ENCODE results near the gene ZNF576. TPM values are rescaled to one million over a fixed set of nuclear protein-coding genes. Genes with fewer than 3 reads are reported as not detected.

The ZNF576 gene
- total RNA-seq, 1 experiment from 2014 or later, result 14.1 TPM

DNA sequence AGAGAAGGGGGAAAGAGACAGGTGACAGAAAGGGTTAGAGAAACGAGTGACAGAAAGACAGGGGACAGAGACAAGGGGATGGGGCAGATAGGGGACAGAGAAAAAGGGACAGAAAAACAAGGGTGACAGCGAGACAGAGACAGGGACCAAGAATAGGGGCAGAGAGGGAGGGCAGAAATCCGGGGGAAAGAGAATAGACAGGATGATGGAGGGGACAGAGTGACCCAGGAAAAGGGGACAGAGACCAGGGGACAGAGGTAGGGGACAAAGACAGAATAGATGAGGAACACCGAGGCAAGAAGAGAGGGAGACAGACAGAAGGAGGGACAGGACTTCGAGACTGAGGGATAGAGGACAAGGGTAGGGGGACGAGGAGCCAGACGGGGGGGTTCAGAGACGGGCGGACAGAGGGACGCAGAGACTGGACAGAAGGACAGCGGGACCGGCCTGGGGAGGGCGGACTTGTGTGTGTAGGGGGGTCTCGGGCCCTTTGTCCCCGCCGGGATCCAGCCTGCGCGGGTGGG lies 42.7 kb downstream of the ZNF576 start:
- BruUV-seq (replicated peaks), result no TSS peak
- in situ Hi-C loops (cut with HindIII; ENCODE audit: low pct_unique_long_range_greater_than_20kb, low sequenced_read_pairs), result no loop called here
- peak overlapping the region; percentile 18 to 31; a peak in 1 of 4 replicates for H3K4me3 ChIP-seq (ENCODE audit: low read depth in 2 of 2, low read length in 2 of 2)
- no peaks in the 10 kb centered on the region for H3K9me3 ChIP-seq (ENCODE audit: control insufficient read depth, insufficient read depth, low read depth, low read length)
- ChIA-PET POLR2A (no interaction called here), CTCF (no interaction called here)
- H3K27me3 ChIP-seq (ENCODE audit: control insufficient read depth, insufficient read depth, low read length), result peaks cover 4% of the 10 kb centered on the region; the same call in 1 of the 2 replicates
- no peak overlapping the region for H3K27ac ChIP-seq (ENCODE audit: low read length)
- peaks cover 3% of the 10 kb centered on the region for H3K4me1 ChIP-seq (ENCODE audit: control insufficient read depth, insufficient read depth, low read length)
- intact Hi-C loops (cut with micrococcal nuclease; ENCODE audit: unreplicated experiment), result no loop called here
- H3K36me3 ChIP-seq (ENCODE audit: control insufficient read depth, insufficient read depth, low read length), result no peaks in the 10 kb centered on the region; the same call in 1 of the 2 replicates
- DNase-seq (ENCODE audit: low read depth, low spot score) (no peak), ATAC-seq (no peak)
- TF ChIP-seq, protein P1, sequence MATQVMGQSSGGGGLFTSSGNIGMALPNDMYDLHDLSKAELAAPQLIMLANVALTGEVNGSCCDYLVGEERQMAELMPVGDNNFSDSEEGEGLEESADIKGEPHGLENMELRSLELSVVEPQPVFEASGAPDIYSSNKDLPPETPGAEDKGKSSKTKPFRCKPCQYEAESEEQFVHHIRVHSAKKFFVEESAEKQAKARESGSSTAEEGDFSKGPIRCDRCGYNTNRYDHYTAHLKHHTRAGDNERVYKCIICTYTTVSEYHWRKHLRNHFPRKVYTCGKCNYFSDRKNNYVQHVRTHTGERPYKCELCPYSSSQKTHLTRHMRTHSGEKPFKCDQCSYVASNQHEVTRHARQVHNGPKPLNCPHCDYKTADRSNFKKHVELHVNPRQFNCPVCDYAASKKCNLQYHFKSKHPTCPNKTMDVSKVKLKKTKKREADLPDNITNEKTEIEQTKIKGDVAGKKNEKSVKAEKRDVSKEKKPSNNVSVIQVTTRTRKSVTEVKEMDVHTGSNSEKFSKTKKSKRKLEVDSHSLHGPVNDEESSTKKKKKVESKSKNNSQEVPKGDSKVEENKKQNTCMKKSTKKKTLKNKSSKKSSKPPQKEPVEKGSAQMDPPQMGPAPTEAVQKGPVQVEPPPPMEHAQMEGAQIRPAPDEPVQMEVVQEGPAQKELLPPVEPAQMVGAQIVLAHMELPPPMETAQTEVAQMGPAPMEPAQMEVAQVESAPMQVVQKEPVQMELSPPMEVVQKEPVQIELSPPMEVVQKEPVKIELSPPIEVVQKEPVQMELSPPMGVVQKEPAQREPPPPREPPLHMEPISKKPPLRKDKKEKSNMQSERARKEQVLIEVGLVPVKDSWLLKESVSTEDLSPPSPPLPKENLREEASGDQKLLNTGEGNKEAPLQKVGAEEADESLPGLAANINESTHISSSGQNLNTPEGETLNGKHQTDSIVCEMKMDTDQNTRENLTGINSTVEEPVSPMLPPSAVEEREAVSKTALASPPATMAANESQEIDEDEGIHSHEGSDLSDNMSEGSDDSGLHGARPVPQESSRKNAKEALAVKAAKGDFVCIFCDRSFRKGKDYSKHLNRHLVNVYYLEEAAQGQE (IDR thresholded peaks at IDR 0.05; ENCODE audit: insufficient read depth in 1 of 2, low read depth in 2 of 2, low read length in 1 of 2), result no peak
- TF ChIP-seq SIN3A (IDR thresholded peaks at IDR 0.05; ENCODE audit: borderline replicate concordance, insufficient read depth, low read depth, low read length) (no peak), TCF7L2 (IDR thresholded peaks at IDR 0.05; ENCODE audit: low read depth, low read length) (no peak), POLR2AphosphoS5 (IDR thresholded peaks at IDR 0.05; ENCODE audit: low read depth, low read length) (no peak)
- TF ChIP-seq, protein P2, sequence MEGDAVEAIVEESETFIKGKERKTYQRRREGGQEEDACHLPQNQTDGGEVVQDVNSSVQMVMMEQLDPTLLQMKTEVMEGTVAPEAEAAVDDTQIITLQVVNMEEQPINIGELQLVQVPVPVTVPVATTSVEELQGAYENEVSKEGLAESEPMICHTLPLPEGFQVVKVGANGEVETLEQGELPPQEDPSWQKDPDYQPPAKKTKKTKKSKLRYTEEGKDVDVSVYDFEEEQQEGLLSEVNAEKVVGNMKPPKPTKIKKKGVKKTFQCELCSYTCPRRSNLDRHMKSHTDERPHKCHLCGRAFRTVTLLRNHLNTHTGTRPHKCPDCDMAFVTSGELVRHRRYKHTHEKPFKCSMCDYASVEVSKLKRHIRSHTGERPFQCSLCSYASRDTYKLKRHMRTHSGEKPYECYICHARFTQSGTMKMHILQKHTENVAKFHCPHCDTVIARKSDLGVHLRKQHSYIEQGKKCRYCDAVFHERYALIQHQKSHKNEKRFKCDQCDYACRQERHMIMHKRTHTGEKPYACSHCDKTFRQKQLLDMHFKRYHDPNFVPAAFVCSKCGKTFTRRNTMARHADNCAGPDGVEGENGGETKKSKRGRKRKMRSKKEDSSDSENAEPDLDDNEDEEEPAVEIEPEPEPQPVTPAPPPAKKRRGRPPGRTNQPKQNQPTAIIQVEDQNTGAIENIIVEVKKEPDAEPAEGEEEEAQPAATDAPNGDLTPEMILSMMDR (IDR thresholded peaks at IDR 0.05), result no peak

DNA sequence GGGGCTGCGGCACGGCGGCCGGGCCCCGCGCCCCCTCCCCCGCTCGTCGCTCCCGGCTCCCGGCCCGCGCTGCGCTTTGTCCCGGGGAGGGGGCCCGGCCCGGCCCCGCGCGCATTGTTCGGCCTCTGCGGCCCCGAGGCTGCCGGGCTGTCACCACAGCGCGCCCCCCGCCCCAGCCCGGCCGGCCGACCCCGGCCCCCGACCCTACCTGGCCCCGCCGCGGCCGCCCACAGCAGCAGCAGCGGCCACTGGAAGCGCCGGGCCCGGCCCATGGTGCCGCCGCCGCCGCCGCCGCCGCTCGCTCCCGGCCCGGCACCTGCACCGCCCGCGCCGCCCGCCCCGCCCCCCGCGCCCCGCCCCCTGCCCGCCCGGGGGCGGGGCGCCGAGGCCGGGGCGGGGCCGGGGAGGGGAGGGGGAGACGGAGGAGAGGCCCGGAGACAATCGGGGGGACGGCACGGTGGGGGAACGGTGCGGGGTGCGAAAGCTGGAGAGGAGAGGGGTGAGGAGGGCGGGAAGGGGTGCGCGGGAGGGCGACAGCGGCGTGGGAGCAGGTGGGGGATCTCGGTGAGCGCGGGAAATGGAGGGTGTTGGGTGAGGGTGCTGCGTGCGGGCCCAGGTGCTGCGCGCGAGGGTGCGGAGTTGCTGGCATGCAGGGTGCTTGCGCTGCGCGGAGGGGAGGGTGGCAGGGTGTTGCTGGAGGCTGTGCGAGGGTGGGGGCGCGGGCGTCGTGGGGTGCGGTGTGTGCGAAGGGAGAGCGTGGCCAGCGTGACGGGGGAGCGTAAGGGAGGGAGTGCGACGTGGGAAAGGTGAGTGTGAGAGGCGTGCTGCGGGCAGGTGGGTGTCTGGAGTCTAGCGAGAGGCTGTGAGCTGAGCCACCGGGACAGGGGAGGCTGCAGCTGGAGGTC lies 43.4 kb downstream of the ZNF576 start, which contains the start of gene CADM4:
Gene CADM4, minus strand, starts transcription at position 332 of the 905 bp plus-strand sequence. Its CDS starts 60 bp downstream, at position 272.
- Histone ChIP-seq H3K36me3 (ENCODE audit: control insufficient read depth, insufficient read depth, low read length) (no peaks in the 10 kb centered on the region; the same call in 1 of the 2 replicates), H3K27ac (ENCODE audit: low read length) (no peak within 1 kb of the TSS), H3K27me3 (ENCODE audit: control insufficient read depth, insufficient read depth, low read length) (peaks cover 4% of the 10 kb centered on the region; the same call in 1 of the 2 replicates), H3K9me3 (ENCODE audit: control insufficient read depth, insufficient read depth, low read depth, low read length) (no peaks in the 10 kb centered on the region), H3K4me3 (ENCODE audit: low read depth in 2 of 2, low read length in 2 of 2) (peak within 1 kb of the TSS; percentile 39 to 40; a peak in 3 of 4 replicates), H3K4me1 (ENCODE audit: control insufficient read depth, insufficient read depth, low read length) (peaks cover under 1% of the 10 kb centered on the region)
- DNase-seq (ENCODE audit: low read depth, low spot score), result no peak
- in situ Hi-C loops (cut with HindIII; ENCODE audit: low pct_unique_long_range_greater_than_20kb, low sequenced_read_pairs) (no loop called here), intact Hi-C loops (cut with micrococcal nuclease; ENCODE audit: unreplicated experiment) (no loop called here)
- peak; percentile 79 for ATAC-seq
- CTCF ChIA-PET, result no interaction called here
- BruUV-seq (replicated peaks), result no TSS peak
- TF ChIP-seq POLR2AphosphoS5 (IDR thresholded peaks at IDR 0.05; ENCODE audit: low read depth, low read length) (no peak), TCF7L2 (IDR thresholded peaks at IDR 0.05; ENCODE audit: low read depth, low read length) (no peak), SIN3A (IDR thresholded peaks at IDR 0.05; ENCODE audit: borderline replicate concordance, insufficient read depth, low read depth, low read length) (no peak)
- TF ChIP-seq, protein P2 (IDR thresholded peaks at IDR 0.05), result no peak
- TF ChIP-seq, protein P1 (IDR thresholded peaks at IDR 0.05; ENCODE audit: insufficient read depth in 1 of 2, low read depth in 2 of 2, low read length in 1 of 2), result no peak
- POLR2A ChIA-PET, result no interaction called here
